ENCODE data around the gene FAM180B.
A peak's percentile ranks its signal among the peaks of the same experiment; 100 is the strongest.
"Not testable (repeated sequence)": the region's sequence is repeated elsewhere in the genome, so short reads cannot be mapped to it uniquely, and the experiment has no call there.

The FAM180B gene

GRCh38 chr11:47586098-47586855 is at the start of gene FAM180B:
Gene FAM180B, plus strand, starts transcription at chr11:47586678. Its CDS starts 91 bp downstream, at chr11:47586769.
- DNase-seq (ENCODE audit: low read depth) = no peak

- DNase-seq (ENCODE audit: low read depth) = no peak
These were observed 49.6 kb upstream of the FAM180B start for GRCh38 chr11:47536915-47537314.

GRCh38 chr11:47538741-47539565 is 47.5 kb upstream of the FAM180B start:
- DNase-seq (ENCODE audit: low read depth) = no peak

GRCh38 chr11:47539681-47540039 is 46.8 kb upstream of the FAM180B start:
- DNase-seq (ENCODE audit: low read depth) = no peak

- no peak for DNase-seq (ENCODE audit: low read depth)
These were observed 45.4 kb upstream of the FAM180B start for GRCh38 chr11:47541070-47541469.

GRCh38 chr11:47545298-47545697 is 41.2 kb upstream of the FAM180B start:
- DNase-seq (ENCODE audit: low read depth) = no peak

GRCh38 chr11:47546274-47546673 is 40.2 kb upstream of the FAM180B start:
- not testable (repeated sequence) for DNase-seq (ENCODE audit: low read depth)

- DNase-seq (ENCODE audit: low read depth) = no peak
These were observed 36.0 kb upstream of the FAM180B start for GRCh38 chr11:47550288-47551047.

- no peak for DNase-seq (ENCODE audit: low read depth)
These were observed 35.4 kb upstream of the FAM180B start for GRCh38 chr11:47551086-47551485.

GRCh38 chr11:47552056-47552565 is 34.4 kb upstream of the FAM180B start:
- no peak for DNase-seq (ENCODE audit: low read depth)

GRCh38 chr11:47552566-47553405 is 33.7 kb upstream of the FAM180B start, which contains the start of gene CELF1:
Gene CELF1, minus strand, starts transcription at chr11:47553132. Its CDS starts 53,609 bp downstream, at chr11:47499523.
- peak; percentile 79 for DNase-seq (ENCODE audit: low read depth)

GRCh38 chr11:47553406-47553743 is 33.1 kb upstream of the FAM180B start:
- DNase-seq (ENCODE audit: low read depth) = no peak

GRCh38 chr11:47557004-47557403 is 29.5 kb upstream of the FAM180B start:
- DNase-seq (ENCODE audit: low read depth) = not testable (repeated sequence)

- DNase-seq (ENCODE audit: low read depth) = no peak
These were observed 27.8 kb upstream of the FAM180B start for GRCh38 chr11:47558695-47559094.

GRCh38 chr11:47560426-47560825 is 26.1 kb upstream of the FAM180B start:
- DNase-seq (ENCODE audit: low read depth) = no peak

GRCh38 chr11:47562393-47562792 is 24.1 kb upstream of the FAM180B start:
- not testable (repeated sequence) for DNase-seq (ENCODE audit: low read depth)

- not testable (repeated sequence) for DNase-seq (ENCODE audit: low read depth)
These were observed 22.1 kb upstream of the FAM180B start for GRCh38 chr11:47564366-47564765.

GRCh38 chr11:47564933-47565339 is 21.5 kb upstream of the FAM180B start:
- DNase-seq (ENCODE audit: low read depth) = no peak

- DNase-seq (ENCODE audit: low read depth) = no peak
These were observed 20.9 kb upstream of the FAM180B start, which contains the start of gene PTPMT1 for GRCh38 chr11:47565340-47566148. Gene PTPMT1, plus strand, starts transcription at chr11:47565599. Its CDS starts 24 bp downstream, at chr11:47565623.

GRCh38 chr11:47566149-47566698 is 20.3 kb upstream of the FAM180B start:
- no peak for DNase-seq (ENCODE audit: low read depth)

Data from stimulated activated CD8-positive, alpha-beta memory T cell treated with anti-CD3 and anti-CD28 coated beads, Interleukin-15, amount 100 ng/mL, for 1 hour (primary cell).